HepG2 (cell line): ENCODE data around the gene C1orf159. TPM values are rescaled to one million over a fixed set of nuclear protein-coding genes. Genes with fewer than 3 reads are reported as not detected.

ENCODE experiments used
- AFF4 ChIP-seq: sonication (generic); formaldehyde crosslinking; IDR thresholded peaks from 2 replicates; pipeline ENCODE4 v1.4.0; 2020; ENCODE audit warnings: missing genetic modification reagents
- CBX2 ChIP-seq, 2 experiments: fragments of 200-600 bp in 1 of 2; sonication (generic); formaldehyde crosslinking in 1 of 2; IDR thresholded peaks; 2 replicates each; pipeline versions ENCODE4 v1.7.0 to v1.8.1; 2018 to 2022; ENCODE audit warnings: low read depth in 2 of 2, low read length in 1 of 2, mild to moderate bottlenecking in 1 of 2, missing genetic modification reagents in 1 of 2
- CHD2 ChIP-seq: IDR thresholded peaks from 2 replicates; pipeline ENCODE4 v1.6.1; 2011; ENCODE audit warnings: low read depth, low read length, improper control_type of control experiment
- FIP1L1 ChIP-seq: fragments of 200-400 bp; formaldehyde crosslinking; IDR thresholded peaks from 2 replicates; pipeline ENCODE4 v1.6.1; 2018; ENCODE audit warnings: low read depth, mild to moderate bottlenecking, low read length, moderate library complexity, borderline replicate concordance; ENCODE audit not compliant: insufficient read depth
- IRF1 ChIP-seq: sonication (generic); formaldehyde crosslinking; IDR thresholded peaks from 2 replicates; pipeline ENCODE4 v1.4.0; 2020; ENCODE audit warnings: low read depth, mild to moderate bottlenecking, missing genetic modification reagents
- NFYC ChIP-seq: IDR thresholded peaks from 2 replicates; pipeline ENCODE4 v1.6.1; 2016; ENCODE audit warnings: missing genetic modification reagents, missing compliant biosample characterization
- PHF5A ChIP-seq: IDR thresholded peaks from one replicate; pipeline ENCODE4 v1.6.1; 2018; ENCODE audit warnings: low read depth, missing genetic modification reagents; ENCODE audit not compliant: unreplicated experiment
- RAD21 ChIP-seq: fragments of 450-650 bp; formaldehyde crosslinking; IDR thresholded peaks from 2 replicates; pipeline ENCODE4 v1.5.0; 2020; ENCODE audit warnings: mild to moderate bottlenecking
- SNAPC5 ChIP-seq: sonication (generic); formaldehyde crosslinking; IDR thresholded peaks from 2 replicates; pipeline ENCODE4 v1.8.1; 2023; ENCODE audit warnings: mild to moderate bottlenecking, missing genetic modification reagents, borderline replicate concordance
- SOX13 ChIP-seq, 3 experiments: fragments of 450-650 bp in 1 of 3; sonication (generic) in 1 of 3; formaldehyde crosslinking in 1 of 3; IDR thresholded peaks in 2 of 3; conservative IDR thresholded peaks in 1 of 3; 2 replicates each; pipeline versions ENCODE4 v1.5.0 to v1.6.1; 2016 to 2020; ENCODE audit warnings: antibody characterized with exemption in 1 of 3, mild to moderate bottlenecking in 1 of 3, missing compliant biosample characterization in 1 of 3, missing genetic modification reagents in 1 of 3, moderate library complexity in 1 of 3
- TAF15 ChIP-seq: fragments of 200-400 bp; formaldehyde crosslinking; IDR thresholded peaks from one replicate; pipeline ENCODE4 v1.6.1; 2018; ENCODE audit warnings: mild to moderate bottlenecking, low read depth, low read length; ENCODE audit not compliant: poor library complexity, severe bottlenecking
- TBX2 ChIP-seq: sonication (generic); formaldehyde crosslinking; IDR thresholded peaks from 2 replicates; pipeline ENCODE4 v1.5.0; 2020; ENCODE audit warnings: missing genetic modification reagents, mild to moderate bottlenecking, borderline replicate concordance
- TRIM22 ChIP-seq: fragments of 450-650 bp; IDR thresholded peaks from 2 replicates; pipeline ENCODE4 v1.6.1; 2017
- ZFX ChIP-seq: sonication (generic); formaldehyde crosslinking; IDR thresholded peaks from 2 replicates; pipeline ENCODE4 v1.4.0; 2020; ENCODE audit warnings: mild to moderate bottlenecking, low read depth, missing genetic modification reagents, moderate library complexity
- ZFYVE20 ChIP-seq: sonication (generic); formaldehyde crosslinking; IDR thresholded peaks from 2 replicates; pipeline ENCODE4 v1.8.0; 2023; ENCODE audit warnings: low read depth, mild to moderate bottlenecking, moderate library complexity, missing genetic modification reagents, borderline replicate concordance
- ZMAT3 ChIP-seq: sonication (generic); formaldehyde crosslinking; conservative IDR thresholded peaks from 2 replicates; pipeline ENCODE4 v1.7.0; 2021; ENCODE audit warnings: missing genetic modification reagents
- ZNF589 ChIP-seq: sonication (generic); formaldehyde crosslinking; conservative IDR thresholded peaks from 2 replicates; pipeline ENCODE4 v1.8.0; 2022; ENCODE audit warnings: mild to moderate bottlenecking, moderate library complexity, missing genetic modification reagents
- ZNF841 ChIP-seq: sonication (generic); formaldehyde crosslinking; IDR thresholded peaks from 2 replicates; pipeline ENCODE4 v1.8.1; 2023; ENCODE audit warnings: missing genetic modification reagents, borderline replicate concordance
- polyA plus RNA-seq, 8 experiments: library from polyadenylated mRNA; depleted of rRNA in 3 of 8; stranded (reverse) in 7 of 8; unstranded in 1 of 8; fragments of >200 nt; fragmentation: Illumina TruSeq in 4 of 8; extraction: Trizol in 4 of 8; gene quantifications; 2 replicates each; pipeline versions ENCODE4 v1.2.1 to v1.2.3, GENCODE V29; 2011 to 2016; ENCODE audit warnings: low read depth in 4 of 8, missing spikeins in 1 of 8, mixed read lengths in 1 of 8; ENCODE audit not compliant: insufficient read depth in 1 of 8
- total RNA-seq, 5 experiments: library from RNA; depleted of rRNA; stranded (reverse); fragments of >200 nt; fragmentation: Illumina TruSeq; extraction: Trizol; gene quantifications; 2 replicates each; pipeline ENCODE4 v1.2.3, GENCODE V29; 2016; ENCODE audit warnings: low read depth in 1 of 5
- TF ChIP-seq, protein P1 (sequence below): sonication (generic); formaldehyde crosslinking; conservative IDR thresholded peaks from 2 replicates; pipeline ENCODE4 v1.8.0; 2022; ENCODE audit warnings: mild to moderate bottlenecking, moderate library complexity, missing genetic modification reagents

C1orf159 gene
- total and polyA plus RNA-seq, 2 of the 13 experiments (the other 11 are each of a cell fraction or from before 2014, with no cell fraction given): 3.8 to 6.7 TPM

DNA sequence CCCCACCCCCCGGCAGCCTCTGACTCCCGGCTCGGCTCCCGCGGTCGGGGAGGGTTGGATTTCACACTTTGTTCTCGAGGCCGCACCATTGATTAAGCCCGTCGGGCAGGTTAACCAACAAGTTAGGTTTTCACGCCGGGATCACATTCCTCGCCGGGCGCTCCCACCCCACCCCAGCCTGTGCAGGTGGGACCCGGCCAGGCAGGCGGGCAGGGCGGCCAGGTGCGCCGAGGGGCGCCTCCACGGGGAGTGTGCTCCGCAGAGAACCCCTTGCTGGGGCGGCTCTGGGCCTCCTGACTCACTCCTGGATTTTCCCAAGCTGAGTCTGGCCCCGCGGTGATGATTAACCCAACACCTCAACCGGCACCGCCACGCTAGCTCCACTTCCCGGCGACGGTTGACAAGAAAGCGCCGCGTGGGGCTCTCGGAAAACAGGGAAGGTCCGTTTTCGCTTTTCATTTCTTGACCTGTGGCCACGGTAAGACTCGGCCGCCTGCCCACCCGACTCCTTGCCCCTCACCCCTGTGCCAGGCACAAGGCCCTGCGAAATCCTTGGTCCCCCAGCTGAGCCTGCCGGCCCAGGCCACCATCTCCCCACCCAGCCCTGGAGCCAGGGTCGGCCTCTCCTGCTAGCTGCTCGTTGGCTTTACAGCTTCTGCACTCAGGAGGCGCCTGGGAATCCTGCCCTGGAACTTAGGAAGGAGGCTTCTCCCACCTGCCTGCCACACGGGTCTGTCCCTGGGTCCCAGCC is 49.0 kb upstream of the C1orf159 start (continued):
- TF ChIP-seq ZMAT3 (CRISPR knock-in tag) (0 out of 2 replicates have a peak, but pooled peaks have one; percentile 1), IRF1 (no peak), RAD21 (no peak), SNAPC5 (CRISPR knock-in tag) (no peak), TBX2 (peak; percentile 47; the same call in 1 of the 2 replicates), ZNF841 (CRISPR knock-in tag) (no peak), PHF5A (CRISPR knock-in tag) (no peak), FIP1L1 (no peak), SOX13 (IDR thresholded peaks at IDR 0.05) (no peak), SOX13 (CRISPR knock-in tag; conservative IDR thresholded peaks at IDR 0.05 in 1 of 2, IDR thresholded peaks at IDR 0.05 in 1 of 2) (no peak), AFF4 (CRISPR knock-in tag) (no peak), TAF15 (no peak), ZFX (CRISPR knock-in tag) (peak; percentile 57; the same call in 1 of the 2 replicates), ZNF589 (CRISPR knock-in tag) (no peak), NFYC (CRISPR knock-in tag) (no peak), TRIM22 (no peak), CBX2 (IDR thresholded peaks at IDR 0.05; ENCODE audit: low read depth, low read length) (no peak), CBX2 (CRISPR knock-in tag; IDR thresholded peaks at IDR 0.05; ENCODE audit: low read depth) (no peak), CHD2 (no peak), ZFYVE20 (CRISPR knock-in tag) (no peak)
- TF ChIP-seq, protein P1, sequence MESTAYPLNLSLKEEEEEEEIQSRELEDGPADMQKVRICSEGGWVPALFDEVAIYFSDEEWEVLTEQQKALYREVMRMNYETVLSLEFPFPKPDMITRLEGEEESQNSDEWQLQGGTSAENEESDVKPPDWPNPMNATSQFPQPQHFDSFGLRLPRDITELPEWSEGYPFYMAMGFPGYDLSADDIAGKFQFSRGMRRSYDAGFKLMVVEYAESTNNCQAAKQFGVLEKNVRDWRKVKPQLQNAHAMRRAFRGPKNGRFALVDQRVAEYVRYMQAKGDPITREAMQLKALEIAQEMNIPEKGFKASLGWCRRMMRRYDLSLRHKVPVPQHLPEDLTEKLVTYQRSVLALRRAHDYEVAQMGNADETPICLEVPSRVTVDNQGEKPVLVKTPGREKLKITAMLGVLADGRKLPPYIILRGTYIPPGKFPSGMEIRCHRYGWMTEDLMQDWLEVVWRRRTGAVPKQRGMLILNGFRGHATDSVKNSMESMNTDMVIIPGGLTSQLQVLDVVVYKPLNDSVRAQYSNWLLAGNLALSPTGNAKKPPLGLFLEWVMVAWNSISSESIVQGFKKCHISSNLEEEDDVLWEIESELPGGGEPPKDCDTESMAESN (CRISPR knock-in tag): 0 out of 2 replicates have a peak, but pooled peaks have one; percentile 40
